HCT116 (cell line): ENCODE results near the gene C2orf78. TPM values are rescaled to one million over a fixed set of nuclear protein-coding genes. Genes with fewer than 3 reads are reported as not detected.
"Not testable (repeated sequence)": the region's sequence is repeated elsewhere in the genome, so short reads cannot be mapped to it uniquely, and the experiment has no call there.

ENCODE experiments used
- ATAC-seq: fragments of 200-7000 bp; cut with Tn5 transposase; 2 replicates; pipeline ENCODE4 v1.9.1; 2020; ENCODE audit warnings: mild to moderate bottlenecking, moderate library complexity
- Bru-seq: library from RNA; stranded (reverse); fragments of 400-500 nt; gene quantifications from one replicate; lab custom pipeline; 2021; lab: Mats Ljungman, UMichigan
- BruChase-seq, 2 experiments: library from RNA; stranded (reverse); fragments of 400-500 nt; gene quantifications; one replicate each; lab custom pipeline; 2021; lab: Mats Ljungman, UMichigan
- BruUV-seq: library from RNA; stranded (reverse); fragments of 400-500 nt; replicated peaks from 2 replicates; lab custom pipeline; 2021; lab: Mats Ljungman, UMichigan
- CTCF ChIA-PET: fragments of 300-600 bp; sonication (Branson Sonifier 250); formaldehyde crosslinking; loops from one replicate; lab custom pipeline; 2021; ENCODE audit warnings: antibody characterized with exemption; lab: Charles Lee
- POLR2A ChIA-PET: fragments of 300-600, 350-600 bp; sonication (Branson Sonifier 250); formaldehyde crosslinking; loops from one replicate; lab custom pipeline; 2021; ENCODE audit warnings: antibody characterized with exemption; lab: Charles Lee
- RAD21 ChIA-PET, 2 experiments: fragments of 300-600 bp; sonication (Branson Sonifier 250); formaldehyde crosslinking; loops; one replicate each; lab custom pipeline; 2023; ENCODE audit warnings: low total read pairs in 2 of 2; ENCODE audit not compliant: uncharacterized antibody in 2 of 2, unreplicated experiment in 2 of 2, low non-redundant PET in 1 of 2; lab: Charles Lee
- DNase-seq: peaks from one replicate; pipeline ENCODE4 v3.0.0-alpha.2; 2010; ENCODE audit warnings: low read depth, low spot score
- H2AFZ ChIP-seq: fragments of 200-600 bp; shearing (Covaris generic), sonication (generic); 2 replicates; pipeline ENCODE4 v1.6.1; 2017; ENCODE audit warnings: low read depth, mixed run types, mixed read lengths, antibody characterized with exemption, low read length; ENCODE audit not compliant: poor library complexity, severe bottlenecking
- H3K27ac ChIP-seq: 2 replicates; pipeline ENCODE4 v1.5.1; 2012; ENCODE audit warnings: low read depth, low read length
- H3K27me3 ChIP-seq: fragments of 200-600 bp; sonication (generic); 2 replicates; pipeline ENCODE4 v1.6.1; 2016; ENCODE audit warnings: mixed run types, low read length, mixed read lengths; ENCODE audit not compliant: insufficient read depth
- H3K36me3 ChIP-seq, 2 experiments: fragments of 200-500 bp in 1 of 2; fragments of 200-600 bp in 1 of 2; sonication (Bioruptor generic) in 1 of 2; sonication (generic) in 1 of 2; 2 replicates each; pipeline versions ENCODE4 v1.5.1 to v1.6.1; 2014 to 2016; ENCODE audit warnings: low read length in 2 of 2, inconsistent platforms in 1 of 2, mixed read lengths in 1 of 2, mixed run types in 1 of 2; ENCODE audit not compliant: insufficient read depth in 2 of 2, control insufficient read depth in 1 of 2
- H3K4me1 ChIP-seq, 2 experiments: fragments of 200-600 bp in 1 of 2; sonication (generic) in 1 of 2; 2 replicates each; pipeline versions ENCODE4 v1.5.1 to v1.6.1; 2012 to 2017; ENCODE audit warnings: low read length in 2 of 2, inconsistent platforms in 1 of 2, mild to moderate bottlenecking in 1 of 2, mixed read lengths in 1 of 2, mixed run types in 1 of 2, moderate library complexity in 1 of 2; ENCODE audit not compliant: insufficient read depth in 2 of 2, control insufficient read depth in 1 of 2
- H3K4me2 ChIP-seq: fragments of 200-600 bp; sonication (generic); 2 replicates; pipeline ENCODE4 v1.6.1; 2017; ENCODE audit warnings: mixed run types, low read length, mixed read lengths
- H3K4me3 ChIP-seq, 2 experiments: fragments of 200-600 bp in 1 of 2; sonication (generic) in 1 of 2; replicated peaks in 1 of 2; 2 replicates each; pipeline ENCODE4 v1.5.1; 2011 to 2016; ENCODE audit warnings: low read length in 2 of 2, control low read depth in 1 of 2, low read depth in 1 of 2, mild to moderate bottlenecking in 1 of 2, mixed read lengths in 1 of 2, mixed run types in 1 of 2
- H3K79me2 ChIP-seq: fragments of 200-600 bp; sonication (generic); 2 replicates; pipeline ENCODE4 v1.6.1; 2017; ENCODE audit warnings: mild to moderate bottlenecking, mixed run types, low read length, moderate library complexity, mixed read lengths; ENCODE audit not compliant: insufficient read depth
- H3K9ac ChIP-seq: fragments of 200-600 bp; sonication (generic); 2 replicates; pipeline ENCODE4 v1.6.1; 2016; ENCODE audit warnings: low read length, mixed read lengths
- H3K9me2 ChIP-seq: fragments of 200-600 bp; sonication (generic), shearing (Covaris generic); 2 replicates; pipeline ENCODE4 v1.6.1; 2017; ENCODE audit warnings: mixed run types, mild to moderate bottlenecking, moderate library complexity; ENCODE audit not compliant: insufficient read depth
- H3K9me3 ChIP-seq, 2 experiments: fragments of 200-500 bp in 1 of 2; fragments of 200-600 bp in 1 of 2; sonication (Bioruptor generic) in 1 of 2; sonication (generic) in 1 of 2; 2 replicates each; pipeline ENCODE4 v1.6.1; 2014 to 2017; ENCODE audit warnings: low read length in 2 of 2, mixed read lengths in 2 of 2, inconsistent platforms in 1 of 2, low read depth in 1 of 2, mild to moderate bottlenecking in 1 of 2, mixed run types in 1 of 2, moderate library complexity in 1 of 2; ENCODE audit not compliant: control insufficient read depth in 1 of 2, insufficient read depth in 1 of 2
- H4K20me1 ChIP-seq: fragments of 200-600 bp; sonication (generic), shearing (Covaris generic); 2 replicates; pipeline ENCODE4 v1.6.1; 2017; ENCODE audit warnings: mixed run types, mild to moderate bottlenecking, moderate library complexity; ENCODE audit not compliant: insufficient read depth
- ELF1 ChIP-seq: IDR thresholded peaks from 2 replicates; pipeline ENCODE4 v1.6.1; 2012; ENCODE audit warnings: low read depth, borderline replicate concordance
- EZH2 ChIP-seq: fragments of 200-600 bp; sonication (generic); IDR thresholded peaks from 2 replicates; pipeline ENCODE4 v1.6.1; 2017; ENCODE audit warnings: antibody characterized with exemption, mixed run types
- POLR2A ChIP-seq: IDR thresholded peaks from 2 replicates; pipeline ENCODE4 v1.7.0; 2011; ENCODE audit warnings: borderline replicate concordance; ENCODE audit not compliant: insufficient read depth, insufficient read length; ENCODE audit errors: extremely low read depth
- RAD21 ChIP-seq: IDR thresholded peaks from 2 replicates; pipeline ENCODE4 v1.6.1; 2012; ENCODE audit warnings: low read depth, mild to moderate bottlenecking
- TCF7L2 ChIP-seq: IDR thresholded peaks from 2 replicates; pipeline ENCODE4 v1.7.0; 2011; ENCODE audit warnings: borderline replicate concordance, inconsistent platforms; ENCODE audit not compliant: insufficient read depth, insufficient read length; ENCODE audit errors: extremely low read depth
- YY1 ChIP-seq: IDR thresholded peaks from 2 replicates; pipeline ENCODE4 v1.6.1; 2011; ENCODE audit warnings: low read length, low read depth, moderate library complexity, mild to moderate bottlenecking; ENCODE audit not compliant: insufficient replicate concordance; ENCODE audit errors: extremely low read depth
- ZFX ChIP-seq: fragments of 450-650 bp; IDR thresholded peaks from 2 replicates; pipeline ENCODE4 v1.6.1; 2017
- ZNF274 ChIP-seq: fragments of 200-500 bp; sonication (Bioruptor generic); IDR thresholded peaks from 2 replicates; pipeline ENCODE4 v1.6.1; 2014; ENCODE audit warnings: mild to moderate bottlenecking, low read depth, low read length, inconsistent platforms
- intact Hi-C: fragments of 100-400 bp; cut with micrococcal nuclease; formaldehyde crosslinking; loops from 2 replicates; pipeline ENCODE4 v1.10.0; 2022
- long read RNA-seq: library from polyadenylated mRNA; unstranded; transcript quantifications from one replicate; pipeline ENCODE4 v2.0.0, GENCODE V29; 2021; ENCODE audit not compliant: unreplicated experiment
- polyA plus RNA-seq: library from polyadenylated mRNA; unstranded; fragments of >200 nt; gene quantifications from 2 replicates; pipeline ENCODE4 v1.2.1, GENCODE V29; 2012; ENCODE audit warnings: missing spikeins
- total RNA-seq: library from RNA; stranded (reverse); gene quantifications from one replicate; pipeline ENCODE4 v1.2.1, GENCODE V29; 2021; ENCODE audit not compliant: unreplicated experiment
- TF ChIP-seq, protein P1 (sequence below): IDR thresholded peaks from 2 replicates; pipeline ENCODE4 v1.6.1; 2012
- TF ChIP-seq, protein P2 (sequence below): IDR thresholded peaks from 2 replicates; pipeline ENCODE4 v1.6.1; 2012; ENCODE audit warnings: low read depth

The C2orf78 gene, protein sequence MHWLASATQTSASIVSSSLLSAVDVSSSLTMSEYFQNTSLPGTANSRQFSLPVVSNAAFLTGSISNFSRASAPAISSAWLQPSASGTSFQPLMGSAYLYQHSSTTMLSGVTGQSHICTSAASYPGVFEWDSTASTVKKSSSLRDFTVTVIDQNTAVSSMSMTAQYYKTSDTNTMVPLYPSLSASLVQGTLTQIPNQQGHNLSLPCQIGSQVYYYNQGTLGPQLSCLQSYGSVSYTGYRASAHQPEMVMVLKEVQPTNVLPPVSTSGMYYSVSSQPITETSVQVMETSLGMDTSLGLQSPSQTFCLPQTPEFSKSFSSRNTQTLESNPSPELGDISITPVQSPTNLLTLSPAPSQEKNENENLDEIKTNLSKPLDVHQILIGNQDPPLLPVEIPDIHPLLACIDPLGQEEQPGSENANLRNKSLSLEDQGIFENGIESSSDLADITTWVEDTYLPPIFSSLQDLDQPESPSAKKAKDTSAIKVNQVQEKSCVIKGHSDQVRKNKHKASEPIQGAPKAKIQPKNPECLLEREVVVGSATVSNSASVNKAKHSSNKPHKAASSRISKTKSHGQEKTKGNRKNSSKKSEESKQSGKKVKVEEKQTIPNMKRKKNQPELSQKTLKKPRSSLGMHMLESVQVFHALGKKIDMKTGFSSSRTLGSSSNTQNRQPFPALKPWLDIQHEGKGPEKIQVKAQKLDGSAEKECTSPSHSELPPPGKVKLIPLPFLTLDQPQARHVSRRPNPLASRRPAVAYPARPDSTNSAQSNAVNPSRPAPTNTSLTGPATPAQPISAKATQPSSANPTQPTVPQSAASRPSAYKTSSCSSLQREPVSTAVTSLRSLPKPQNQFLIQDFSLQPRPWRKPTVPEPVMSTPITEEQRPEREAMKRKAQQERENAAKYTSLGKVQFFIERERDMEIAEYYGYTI
- total RNA-seq (1.5 TPM), Bru-seq, nascent RNA (percentile 34 among the genes with signal in this experiment), BruChase-seq, experiment 1, labeled RNA remaining after a 6-hour chase (percentile 20 among the genes with signal in this experiment), BruChase-seq, experiment 2, labeled RNA remaining after a 2-hour chase (percentile 43 among the genes with signal in this experiment)
- polyA plus RNA-seq, result 0.84 and 2.2 TPM in 2 replicates
- long read RNA-seq, partial matches to known transcripts, result 0 of 2 reads
- long read RNA-seq, other reads (novel, unspliced or antisense), result 2 of 2 reads

DNA sequence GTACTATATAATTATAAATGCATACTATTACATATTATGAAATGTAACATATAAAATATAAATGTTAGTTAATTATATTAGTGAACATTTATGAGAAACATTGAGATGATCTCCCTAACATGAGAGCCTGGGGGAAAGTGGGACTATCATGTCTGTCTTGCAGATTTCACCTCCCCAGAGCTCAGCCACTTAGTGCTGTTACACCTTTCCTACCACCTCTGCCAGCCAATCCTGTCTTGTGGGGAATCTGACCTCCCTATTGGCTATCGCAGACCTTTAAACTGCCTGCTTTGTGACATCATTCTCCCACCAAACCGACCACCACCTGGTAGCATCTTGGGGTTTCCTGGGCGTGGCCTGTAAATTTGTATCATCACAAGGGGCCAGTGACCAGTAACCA lies at the start of gene C2orf78:
TSS of gene C2orf78 (plus strand) at position 301 of the 400 bp plus-strand sequence. CDS start 127 bp downstream, outside the sequence.
- H3K9me3 ChIP-seq, RAD21 ChIA-PET, ATAC-seq, intact Hi-C loops, DNase-seq, H3K79me2 ChIP-seq, H3K27me3 ChIP-seq, CTCF ChIA-PET, H3K36me3 ChIP-seq, H4K20me1 ChIP-seq, H3K9me2 ChIP-seq, POLR2A ChIA-PET, BruUV-seq: not testable (repeated sequence)
- Histone ChIP-seq H3K9ac (peak within 1 kb of the TSS; percentile 60), H3K27ac (peak within 1 kb of the TSS; percentile 75), H3K4me1 (peaks cover 12 to 26% of the 10 kb centered on the region in 2 experiments), H3K4me3 (peak within 1 kb of the TSS; percentile 33 to 48), H3K4me2 (peak within 1 kb of the TSS; percentile 80), H2AFZ (peak within 1 kb of the TSS; percentile 77)

DNA sequence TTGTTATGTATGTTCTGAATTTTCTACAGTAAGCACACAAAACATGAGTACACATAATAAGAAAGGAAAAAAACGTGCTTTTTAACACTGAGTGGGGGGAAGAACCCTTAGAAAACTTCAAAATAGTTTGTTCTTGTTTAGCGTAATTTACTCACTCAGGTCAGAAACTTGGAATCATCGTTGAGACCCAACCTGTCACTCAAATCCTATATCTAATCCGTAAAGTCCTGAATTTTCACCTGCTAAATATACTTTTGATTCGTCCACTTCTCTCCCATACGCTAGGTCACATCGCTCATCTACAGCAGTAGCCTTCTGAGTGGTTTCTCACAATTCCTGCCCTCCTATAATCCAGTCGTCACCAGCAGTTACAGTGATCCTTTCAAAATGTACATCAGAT lies 47.6 kb upstream of the C2orf78 start:
- BruUV-seq, result TSS peak; percentile 72
- Histone ChIP-seq H3K79me2 (peaks cover 29% of the 10 kb centered on the region), H3K36me3 (peaks cover 9 to 16% of the 10 kb centered on the region in 2 experiments; a peak in 3 of 4 replicates), H3K4me2 (peak overlapping the region; percentile 88), H2AFZ (no peak overlapping the region), H4K20me1 (no peaks in the 10 kb centered on the region), H3K9me2 (no peaks in the 10 kb centered on the region), H3K27me3 (no peaks in the 10 kb centered on the region), H3K27ac (peak overlapping the region; percentile 64), H3K4me3 (peak overlapping the region; percentile 90 to 93), H3K9me3 (no peaks in the 10 kb centered on the region), H3K4me1 (peaks cover 8 to 15% of the 10 kb centered on the region in 2 experiments; a peak in 3 of 4 replicates), H3K9ac (peak overlapping the region; percentile 64)
- ChIA-PET RAD21 (no interaction called here), CTCF (interaction anchor here (1.7 kb wide), 1 partner anchor 56 kb away, joined by 4 read pairs; no protein-coding TSS in a partner anchor), POLR2A (interaction anchor here (1.4 to 1.5 kb wide), 3 partner anchors 21 to 92 kb away, joined by 3 to 5 read pairs (median 4); partner anchors contain the start of gene STAMBP)
- intact Hi-C loops, result no loop called here
- no peak for ATAC-seq
- DNase-seq, result no peak
- TF ChIP-seq TCF7L2 (no peak), RAD21 (no peak), ZFX (no peak; the same call in 1 of the 2 replicates), EZH2 (no peak), POLR2A (no peak), ELF1 (no peak), ZNF274 (no peak), YY1 (no peak)
- TF ChIP-seq, protein P1, sequence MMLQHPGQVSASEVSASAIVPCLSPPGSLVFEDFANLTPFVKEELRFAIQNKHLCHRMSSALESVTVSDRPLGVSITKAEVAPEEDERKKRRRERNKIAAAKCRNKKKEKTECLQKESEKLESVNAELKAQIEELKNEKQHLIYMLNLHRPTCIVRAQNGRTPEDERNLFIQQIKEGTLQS, result no peak
- TF ChIP-seq, protein P2, sequence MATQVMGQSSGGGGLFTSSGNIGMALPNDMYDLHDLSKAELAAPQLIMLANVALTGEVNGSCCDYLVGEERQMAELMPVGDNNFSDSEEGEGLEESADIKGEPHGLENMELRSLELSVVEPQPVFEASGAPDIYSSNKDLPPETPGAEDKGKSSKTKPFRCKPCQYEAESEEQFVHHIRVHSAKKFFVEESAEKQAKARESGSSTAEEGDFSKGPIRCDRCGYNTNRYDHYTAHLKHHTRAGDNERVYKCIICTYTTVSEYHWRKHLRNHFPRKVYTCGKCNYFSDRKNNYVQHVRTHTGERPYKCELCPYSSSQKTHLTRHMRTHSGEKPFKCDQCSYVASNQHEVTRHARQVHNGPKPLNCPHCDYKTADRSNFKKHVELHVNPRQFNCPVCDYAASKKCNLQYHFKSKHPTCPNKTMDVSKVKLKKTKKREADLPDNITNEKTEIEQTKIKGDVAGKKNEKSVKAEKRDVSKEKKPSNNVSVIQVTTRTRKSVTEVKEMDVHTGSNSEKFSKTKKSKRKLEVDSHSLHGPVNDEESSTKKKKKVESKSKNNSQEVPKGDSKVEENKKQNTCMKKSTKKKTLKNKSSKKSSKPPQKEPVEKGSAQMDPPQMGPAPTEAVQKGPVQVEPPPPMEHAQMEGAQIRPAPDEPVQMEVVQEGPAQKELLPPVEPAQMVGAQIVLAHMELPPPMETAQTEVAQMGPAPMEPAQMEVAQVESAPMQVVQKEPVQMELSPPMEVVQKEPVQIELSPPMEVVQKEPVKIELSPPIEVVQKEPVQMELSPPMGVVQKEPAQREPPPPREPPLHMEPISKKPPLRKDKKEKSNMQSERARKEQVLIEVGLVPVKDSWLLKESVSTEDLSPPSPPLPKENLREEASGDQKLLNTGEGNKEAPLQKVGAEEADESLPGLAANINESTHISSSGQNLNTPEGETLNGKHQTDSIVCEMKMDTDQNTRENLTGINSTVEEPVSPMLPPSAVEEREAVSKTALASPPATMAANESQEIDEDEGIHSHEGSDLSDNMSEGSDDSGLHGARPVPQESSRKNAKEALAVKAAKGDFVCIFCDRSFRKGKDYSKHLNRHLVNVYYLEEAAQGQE, result no peak
